SW 1271 (cell line): ENCODE measurements around the gene MFF.
A peak's percentile ranks its signal among the peaks of the same experiment; 100 is the strongest.

ENCODE experiments used
- DNase-seq, 2 experiments: peaks; one replicate each; lab custom pipeline; 2025; lab: John Stamatoyannopoulos, UW

Gene MFF

DNA sequence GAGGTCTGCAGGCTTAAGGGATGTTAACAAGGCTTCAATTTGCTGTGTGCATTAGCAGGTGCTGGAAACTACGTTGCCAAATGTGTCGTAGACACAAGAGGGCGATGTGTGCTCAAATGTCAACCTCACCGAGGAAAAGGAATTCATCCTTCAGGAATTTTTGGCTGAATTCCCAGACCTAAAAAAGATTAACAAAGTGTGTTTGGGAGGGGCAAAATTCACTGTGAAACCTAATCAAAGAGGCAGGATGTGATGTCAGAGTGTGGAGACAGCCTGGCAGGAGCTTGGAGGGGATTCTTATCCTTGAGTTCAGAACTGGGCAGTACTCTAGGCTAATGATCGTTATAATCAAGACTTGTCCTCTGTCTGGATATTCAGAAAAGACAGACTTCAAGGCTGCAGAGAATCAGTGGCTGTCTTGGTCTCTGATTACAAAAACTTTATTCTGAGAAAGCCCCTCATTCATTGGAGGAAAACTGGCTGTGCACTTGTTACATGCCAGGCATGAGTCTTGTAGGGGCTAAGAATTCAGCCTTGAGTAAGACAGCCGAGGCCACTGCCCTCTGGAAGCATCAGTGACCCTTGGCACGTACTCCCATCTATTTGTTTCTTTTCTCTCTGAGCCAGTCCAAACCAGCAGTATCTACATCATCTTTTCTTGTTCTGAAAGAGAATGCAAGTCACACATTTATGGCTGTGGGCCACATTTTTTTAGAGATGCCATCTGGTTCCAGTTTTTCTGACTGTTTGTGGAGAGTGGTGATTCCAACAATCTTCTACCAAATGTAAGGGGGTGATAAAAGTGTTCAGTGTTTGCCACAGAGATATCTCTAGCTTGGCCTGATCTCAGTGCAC lies 81.4 kb downstream of the MFF start:
- DNase-seq, result peak; percentile 85 to 95
